ENCODE results near the gene MBD3L1. TPM values are rescaled to one million over a fixed set of nuclear protein-coding genes. Genes with fewer than 3 reads are reported as not detected.

The MBD3L1 gene
- total and polyA plus RNA-seq, 2 of the 4 experiments (the other 2 are of a cell fraction), result not detected

- H2AK9ac ChIP-seq (replicated peaks; ENCODE audit: low read depth, low read length, poor library complexity), result no peak overlapping the region
- intact Hi-C loops (cut with micrococcal nuclease) (no loop called here), dilution Hi-C loops (cut with HindIII; ENCODE audit: low sequenced_read_pairs, unreplicated experiment) (no loop called here), in situ Hi-C loops (cut with MboI; ENCODE audit: low sequenced_read_pairs) (no loop called here)
- no peak overlapping the region for H2BK5ac ChIP-seq (ENCODE audit: low read depth, low read length, poor library complexity, severe bottlenecking)
- no peak overlapping the region for H4K91ac ChIP-seq (ENCODE audit: insufficient read depth, low read depth, low read length)
- no peaks in the 10 kb centered on the region; the same call in 1 of the 2 replicates for H3K9me3 ChIP-seq (ENCODE audit: control insufficient read depth, insufficient read depth, low read length)
- no peak overlapping the region for H4K8ac ChIP-seq (ENCODE audit: low read depth in 2 of 2, low read length in 2 of 2)
- ATAC-seq (ENCODE audit: low read depth) (no peak), DNase-seq (no peak)
- CTCF ChIA-PET, result no interaction called here
- no peak overlapping the region for H4K5ac ChIP-seq (ENCODE audit: low read depth, low read length)
- H3K56ac ChIP-seq (ENCODE audit: extremely low read depth, insufficient read depth, low read length), result no peak overlapping the region
- H3K9me1 ChIP-seq (ENCODE audit: insufficient read depth, low read length), result no peaks in the 10 kb centered on the region
- WGBS, 2 experiments (ENCODE audit: extremely low coverage in 2 of 2, insufficient read length in 1 of 2), result no CpG with 5 or more reads among the region's 5 CpGs
- H4K20me1 ChIP-seq (ENCODE audit: insufficient read depth, low read length), result no peaks in the 10 kb centered on the region
- POLR2A ChIA-PET (ENCODE audit: unreplicated experiment), result no interaction called here
- no peak overlapping the region for H3K18ac ChIP-seq (ENCODE audit: low read depth, low read length)
- H2BK20ac ChIP-seq (ENCODE audit: low read depth, low read length), result no peak overlapping the region
- H2BK120ac ChIP-seq (ENCODE audit: low read depth, low read length), result no peak overlapping the region
- no peak overlapping the region for H3K4me2 ChIP-seq (ENCODE audit: low read depth, low read length)
- no peak overlapping the region for H3K23ac ChIP-seq (ENCODE audit: low read depth, low read length)
- H3K36me3 ChIP-seq (ENCODE audit: control insufficient read depth, insufficient read depth, low read length), result no peaks in the 10 kb centered on the region
- TF ChIP-seq RFX5 (IDR thresholded peaks at IDR 0.05; ENCODE audit: low read depth, low read length) (no peak), BHLHE40 (IDR thresholded peaks at IDR 0.05; ENCODE audit: low read depth, low read length) (no peak), CHD1 (IDR thresholded peaks at IDR 0.05; ENCODE audit: low read depth, low read length) (no peak), CTCF (conservative IDR thresholded peaks at IDR 0.05; ENCODE audit: low read depth, low read length) (no peak), SMC3 (IDR thresholded peaks at IDR 0.05; ENCODE audit: low read depth, low read length) (no peak), ELK1 (IDR thresholded peaks at IDR 0.05; ENCODE audit: borderline replicate concordance, low read depth, low read length) (no peak), MAFK (IDR thresholded peaks at IDR 0.05; ENCODE audit: low read depth, low read length) (no peak), CEBPB (IDR thresholded peaks at IDR 0.05; ENCODE audit: low read depth, low read length) (no peak), POLR2A (IDR thresholded peaks at IDR 0.05; ENCODE audit: low read depth, low read length) (no peak), FOS (IDR thresholded peaks at IDR 0.05; ENCODE audit: low read depth, low read length) (no peak), USF2 (IDR thresholded peaks at IDR 0.05; ENCODE audit: low read depth, low read length) (no peak)
- no peaks in the 10 kb centered on the region for H3K4me1 ChIP-seq (ENCODE audit: control insufficient read depth, insufficient read depth, low read length)
- no peak overlapping the region for H3K27ac ChIP-seq (ENCODE audit: insufficient read depth, low read length)
- H2AK5ac ChIP-seq (ENCODE audit: low read depth, low read length), result no peak overlapping the region
- no peaks in the 10 kb centered on the region for H3K27me3 ChIP-seq (ENCODE audit: control insufficient read depth, insufficient read depth, low read length)
- H2AFZ ChIP-seq (replicated peaks; ENCODE audit: low read length, poor library complexity), result no peak overlapping the region
- H3K9ac ChIP-seq (ENCODE audit: low read depth, low read length), result no peak overlapping the region
- no peak overlapping the region for H3K14ac ChIP-seq (replicated peaks; ENCODE audit: low read depth, low read length)
- H2BK15ac ChIP-seq (ENCODE audit: low read depth, low read length), result no peak overlapping the region
- H3K79me1 ChIP-seq (ENCODE audit: low read depth in 1 of 2, low read length in 2 of 2), result no peaks in the 10 kb centered on the region
- no TSS peak for BruUV-seq (replicated peaks)
- no peak overlapping the region for H3K4ac ChIP-seq (ENCODE audit: low read depth, low read length)
- no peak overlapping the region for H3K4me3 ChIP-seq (ENCODE audit: insufficient read depth, low read depth, low read length)
Measured at GRCh38 chr19:8840708-8841107, 8.5 kb downstream of the MBD3L1 start.
